Measurements from ENCODE around the gene PPM1L. TPM values are rescaled to one million over a fixed set of nuclear protein-coding genes. Genes with fewer than 3 reads are reported as not detected.

The PPM1L gene
- total RNA-seq, 1 experiment from 2014 or later, result 13.2 TPM

GRCh38 chr3:160725338-160725737 is 30.7 kb upstream of the PPM1L start:
- intact Hi-C loops (cut with micrococcal nuclease), result no loop called here

More at GRCh38 chr3:160725338-160725737, 30.7 kb upstream of the PPM1L start:
- ATAC-seq, result no peak
- DNase-seq (ENCODE audit: low read depth, low spot score), result no peak
- H3K9me2 ChIP-seq (ENCODE audit: insufficient read depth), result no peaks in the 10 kb centered on the region
- POLR2A ChIA-PET, result no interaction called here
- no peaks in the 10 kb centered on the region for H3K27me3 ChIP-seq (ENCODE audit: insufficient read depth, low read length)
- no peaks in the 10 kb centered on the region for H3K36me3 ChIP-seq (ENCODE audit: control insufficient read depth in 1 of 2, insufficient read depth in 2 of 2, low read length in 2 of 2)
- H3K79me2 ChIP-seq (ENCODE audit: insufficient read depth, low read length), result no peaks in the 10 kb centered on the region
- H3K9ac ChIP-seq (ENCODE audit: low read length), result no peak overlapping the region
- CTCF ChIA-PET, result no interaction called here
- H2AFZ ChIP-seq (ENCODE audit: low read depth, low read length, poor library complexity, severe bottlenecking), result no peak overlapping the region
- H4K20me1 ChIP-seq (ENCODE audit: insufficient read depth), result no peaks in the 10 kb centered on the region
- BruUV-seq (replicated peaks), result no TSS peak
- H3K4me2 ChIP-seq (ENCODE audit: low read length), result no peak overlapping the region
- H3K27ac ChIP-seq (ENCODE audit: low read depth, low read length), result no peak overlapping the region
- no peak overlapping the region for H3K4me3 ChIP-seq (replicated peaks in 1 of 2; ENCODE audit: low read depth in 1 of 2, low read length in 2 of 2)
- H3K4me1 ChIP-seq (ENCODE audit: control insufficient read depth in 1 of 2, insufficient read depth in 2 of 2, low read length in 2 of 2), result no peaks in the 10 kb centered on the region
- RAD21 ChIA-PET (ENCODE audit: low non-redundant PET in 1 of 2, low total read pairs in 2 of 2, uncharacterized antibody in 2 of 2, unreplicated experiment in 2 of 2), result no interaction called here
- TF ChIP-seq CTCF (IDR thresholded peaks at IDR 0.05 in 2 of 3, conservative IDR thresholded peaks at IDR 0.05 in 1 of 3; ENCODE audit: borderline replicate concordance in 1 of 3, insufficient read depth in 1 of 3, low read depth in 2 of 3, low read length in 2 of 3) (no peak), CEBPB (IDR thresholded peaks at IDR 0.05; ENCODE audit: low read depth) (no peak), EZH2phosphoT487 (IDR thresholded peaks at IDR 0.05; ENCODE audit: borderline replicate concordance) (no peak), SP1 (IDR thresholded peaks at IDR 0.05; ENCODE audit: low read depth) (no peak), CBX3 (IDR thresholded peaks at IDR 0.05; ENCODE audit: low read depth) (no peak), ZFX (IDR thresholded peaks at IDR 0.05) (no peak), ZNF274 (IDR thresholded peaks at IDR 0.05; ENCODE audit: low read depth, low read length) (no peak), ELF1 (IDR thresholded peaks at IDR 0.05; ENCODE audit: borderline replicate concordance, low read depth) (no peak), ZBTB33 (IDR thresholded peaks at IDR 0.05; ENCODE audit: extremely low read depth, insufficient replicate concordance, low read length) (no peak), YY1 (IDR thresholded peaks at IDR 0.05; ENCODE audit: extremely low read depth, insufficient replicate concordance, low read depth, low read length) (no peak), JUND (IDR thresholded peaks at IDR 0.05) (no peak), FOSL1 (IDR thresholded peaks at IDR 0.05; ENCODE audit: low read depth) (no peak), EZH2 (IDR thresholded peaks at IDR 0.05) (no peak)
- TF ChIP-seq, protein P1, sequence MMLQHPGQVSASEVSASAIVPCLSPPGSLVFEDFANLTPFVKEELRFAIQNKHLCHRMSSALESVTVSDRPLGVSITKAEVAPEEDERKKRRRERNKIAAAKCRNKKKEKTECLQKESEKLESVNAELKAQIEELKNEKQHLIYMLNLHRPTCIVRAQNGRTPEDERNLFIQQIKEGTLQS (IDR thresholded peaks at IDR 0.05), result no peak
- no peaks in the 10 kb centered on the region for H3K9me3 ChIP-seq (ENCODE audit: control insufficient read depth in 1 of 2, insufficient read depth in 1 of 2, low read depth in 1 of 2, low read length in 2 of 2)

Measured in HCT116 (cell line).